A549 (cell line): Measurements from ENCODE around the gene NRM. TPM values are rescaled to one million over a fixed set of nuclear protein-coding genes. Genes with fewer than 3 reads are reported as not detected.

Experiments
- ATAC-seq, 2 experiments: fragments of 200-7000 bp in 1 of 2; fragments of >200 bp in 1 of 2; cut with Nextera tagmentation in 1 of 2; cut with Tn5 transposase in 1 of 2; 3 replicates each; pipeline versions ENCODE4 v1.8.0 to v1.9.1; 2018 to 2020; ENCODE audit warnings: mild to moderate bottlenecking in 1 of 2, moderate library complexity in 1 of 2
- CTCF ChIA-PET: fragments of 300-600 bp; sonication (Branson Sonifier 250); formaldehyde crosslinking; extraction: SDS; loops from one replicate; lab custom pipeline; 2021; ENCODE audit warnings: antibody characterized with exemption, inconsistent platforms; lab: Yijun Ruan, JAX
- POLR2A ChIA-PET: fragments of 350-600 bp; formaldehyde crosslinking; extraction: SDS; loops from one replicate; lab custom pipeline; 2021; ENCODE audit warnings: antibody characterized with exemption, inconsistent platforms; lab: Yijun Ruan, JAX
- DNase-seq, 2 experiments: peaks; one replicate each; pipeline versions ENCODE4 v3.0.0 to v3.0.0-alpha.2; 2011 to 2016; ENCODE audit warnings: low read depth in 1 of 2, low spot score in 1 of 2
- FAIRE-seq: peaks from 2 replicates; lab custom pipeline; 2011; peaks lifted over from hg19 to GRCh38; lab: Jason Lieb, UNC
- H3K27ac ChIP-seq, 2 experiments: fragments of >200 bp; sonication (Bioruptor Twin); formaldehyde crosslinking; 3 replicates each; pipeline ENCODE4 v1.5.1; 2016 to 2017
- H3K4me1 ChIP-seq: fragments of >200 bp; sonication (Bioruptor Twin); formaldehyde crosslinking; 3 replicates; pipeline ENCODE4 v1.6.1; 2016
- H3K4me2 ChIP-seq: fragments of >200 bp; sonication (Bioruptor Twin); formaldehyde crosslinking; 3 replicates; pipeline ENCODE4 v1.6.1; 2016
- H3K4me3 ChIP-seq: fragments of >200 bp; sonication (Bioruptor Twin); formaldehyde crosslinking; 3 replicates; pipeline ENCODE4 v1.5.1; 2016
- H3K9me3 ChIP-seq: fragments of >200 bp; sonication (Bioruptor Twin); formaldehyde crosslinking; 3 replicates; pipeline ENCODE4 v1.6.1; 2016
- ATOH8 ChIP-seq: fragments of 250-450 bp; sonication (Bioruptor Pico); IDR thresholded peaks from 2 replicates; pipeline ENCODE4 v1.5.0; 2020; ENCODE audit warnings: low read depth, mild to moderate bottlenecking, moderate library complexity
- CBX2 ChIP-seq: fragments of 200-600 bp; sonication (generic); IDR thresholded peaks from 2 replicates; pipeline ENCODE4 v1.6.1; 2016; ENCODE audit warnings: low read depth, mild to moderate bottlenecking, borderline replicate concordance
- CEBPB ChIP-seq, 2 experiments: fragments of >200 bp in 1 of 2; sonication (Bioruptor Twin) in 1 of 2; formaldehyde crosslinking in 1 of 2; IDR thresholded peaks; 2 replicates each; pipeline ENCODE4 v1.6.1; 2012 to 2016
- CHD4 ChIP-seq: fragments of 200-600 bp; sonication (generic); IDR thresholded peaks from 2 replicates; pipeline ENCODE4 v1.6.1; 2016; ENCODE audit warnings: antibody characterized with exemption, mild to moderate bottlenecking, borderline replicate concordance
- CTCF ChIP-seq: fragments of >200 bp; sonication (Bioruptor Twin); formaldehyde crosslinking; IDR thresholded peaks from 3 replicates; pipeline ENCODE4 v1.5.1; 2016
- EHMT2 ChIP-seq: fragments of 200-600 bp; sonication (generic); IDR thresholded peaks from 2 replicates; pipeline ENCODE4 v1.6.1; 2016; ENCODE audit warnings: antibody characterized with exemption, low read depth, mild to moderate bottlenecking, moderate library complexity
- EP300 ChIP-seq, 2 experiments: fragments of >200 bp; sonication (Bioruptor Twin); formaldehyde crosslinking; IDR thresholded peaks; 2 replicates in 1 of 2; 3 replicates in 1 of 2; pipeline ENCODE4 v1.6.1; 2016 to 2017
- FOSB ChIP-seq: fragments of 250-450 bp; sonication (Bioruptor Pico); IDR thresholded peaks from 2 replicates; pipeline ENCODE4 v1.5.0; 2020; ENCODE audit warnings: mild to moderate bottlenecking, moderate library complexity
- HDAC2 ChIP-seq: fragments of 200-600 bp; sonication (generic); IDR thresholded peaks from 2 replicates; pipeline ENCODE4 v1.6.1; 2016
- HES2 ChIP-seq: fragments of >200 bp; sonication (Bioruptor Twin); formaldehyde crosslinking; IDR thresholded peaks from 2 replicates; pipeline ENCODE4 v1.6.1; 2016
- HOXA7 ChIP-seq: fragments of 250-450 bp; sonication (Bioruptor Pico); IDR thresholded peaks from 2 replicates; pipeline ENCODE4 v1.5.0; 2020; ENCODE audit warnings: mild to moderate bottlenecking, moderate library complexity
- JUNB ChIP-seq: fragments of >200 bp; sonication (Bioruptor Twin); formaldehyde crosslinking; IDR thresholded peaks from 2 replicates; pipeline ENCODE4 v1.6.1; 2016
- KDM5A ChIP-seq: fragments of 200-600 bp; sonication (generic); IDR thresholded peaks from 2 replicates; pipeline ENCODE4 v1.6.1; 2016; ENCODE audit warnings: antibody characterized with exemption, mild to moderate bottlenecking
- MAX ChIP-seq: IDR thresholded peaks from 2 replicates; pipeline ENCODE4 v1.6.1; 2012
- NFE2L2 ChIP-seq: fragments of 150-350 bp; conservative IDR thresholded peaks from 2 replicates; pipeline ENCODE4 v1.6.1; 2014; ENCODE audit warnings: low read length
- NPAS2 ChIP-seq: fragments of 250-450 bp; sonication (Bioruptor Pico); IDR thresholded peaks from 2 replicates; pipeline ENCODE4 v1.8.0; 2022; ENCODE audit warnings: mild to moderate bottlenecking, moderate library complexity, borderline replicate concordance
- NR3C1 ChIP-seq: fragments of >200 bp; sonication (Bioruptor Twin); formaldehyde crosslinking; IDR thresholded peaks from 3 replicates; pipeline ENCODE4 v1.6.1; 2017
- PHF8 ChIP-seq: fragments of 200-600 bp; sonication (generic); IDR thresholded peaks from 2 replicates; pipeline ENCODE4 v1.6.1; 2016; ENCODE audit warnings: low read depth, mild to moderate bottlenecking, antibody characterized with exemption, moderate library complexity, borderline replicate concordance
- RARB ChIP-seq: fragments of 250-450 bp; sonication (Bioruptor Pico); IDR thresholded peaks from 2 replicates; pipeline ENCODE4 v1.8.0; 2021; ENCODE audit warnings: mild to moderate bottlenecking, moderate library complexity
- RCOR1 ChIP-seq: fragments of 150-350 bp; IDR thresholded peaks from 2 replicates; pipeline ENCODE4 v1.6.1; 2014; ENCODE audit warnings: antibody characterized with exemption, low read length, low read depth
- RNF2 ChIP-seq: fragments of 200-600 bp; sonication (generic); IDR thresholded peaks from 2 replicates; pipeline ENCODE4 v1.6.1; 2016; ENCODE audit warnings: low read depth, mild to moderate bottlenecking, antibody characterized with exemption, moderate library complexity, borderline replicate concordance
- WGBS: methylation state at CpG from one replicate; pipeline ENCODE4 v1.1.6; 2017; ENCODE audit errors: missing lambda C conversion rate; 5-methylcytosine and 5-hydroxymethylcytosine counted together
- polyA plus RNA-seq, 4 experiments: library from polyadenylated mRNA; depleted of rRNA in 3 of 4; stranded (reverse); fragments of >200 nt; fragmentation: RNase III in 1 of 4; extraction: RNeasy Plus Mini Kit Qiagen cat#74134 plus additional on column Dnase treatment in 1 of 4; gene quantifications; 2 replicates in 3 of 4; 3 replicates in 1 of 4; pipeline ENCODE4 v1.2.3, GENCODE V29; 2011 to 2017

NRM gene
- polyA plus RNA-seq, 2 of the 4 experiments (the other 2 are of a cell fraction): 11.3 to 13.0 TPM

- H3K4me1 ChIP-seq: peaks cover 37% of the 10 kb centered on the region
- no peaks in the 10 kb centered on the region for H3K9me3 ChIP-seq
- WGBS: 44% methylated on average over 5 of the region's 6 CpGs
- ChIA-PET POLR2A (interaction anchor here (0.5 to 1.9 kb wide), 5 partner anchors 10 to 111 kb away, joined by 3 to 7 read pairs (median 4); partner anchors contain the start of gene MDC1), CTCF (interaction anchor here (1.3 to 3.1 kb wide), 3 partner anchors 20 to 42 kb away, joined by 5 to 17 read pairs (median 5); no protein-coding TSS in a partner anchor)
- FAIRE-seq: no peak
- peak overlapping the region; percentile 71 to 82 for H3K27ac ChIP-seq
- TF ChIP-seq RARB (CRISPR knock-in tag) (no peak), MAX (peak; percentile 45; the same call in 1 of the 2 replicates), CEBPB (IDR thresholded peaks at IDR 0.05) (0 out of 4 replicates have a peak, but pooled peaks of 1 of the 2 experiments have one; percentile 8)
- no peak overlapping the region for H3K4me3 ChIP-seq
- peak overlapping the region; percentile 55 for H3K4me2 ChIP-seq
- peak; percentile 62 to 65; a peak in 5 of 6 replicates for ATAC-seq
- DNase-seq: peak in 1 of 2 experiments; percentile 47
These were observed 16.6 kb upstream of the NRM start for GRCh38 chr6:30707281-30707850.

- TF ChIP-seq RNF2: no peak
- ChIA-PET POLR2A (no interaction called here), CTCF (interaction anchor here (1.0 to 3.1 kb wide), 4 partner anchors 12 to 27 kb away, joined by 3 to 17 read pairs (median 8); partner anchors contain the start of gene MDC1)
- no peaks in the 10 kb centered on the region for H3K9me3 ChIP-seq
- DNase-seq (no peak), ATAC-seq (no peak), FAIRE-seq (no peak)
- H3K4me2 ChIP-seq: no peak overlapping the region
- H3K4me1 ChIP-seq: peaks cover 37% of the 10 kb centered on the region
- H3K4me3 ChIP-seq: no peak overlapping the region
- WGBS: 91% methylated on average over 4 of the region's 4 CpGs
- H3K27ac ChIP-seq: 0 out of 6 replicates have a peak overlapping the region, but pooled peaks of 1 of the 2 experiments have one; percentile 28
These were observed 14.8 kb upstream of the NRM start for GRCh38 chr6:30705620-30706019.

GRCh38 chr6:30703821-30704220, 13.0 kb upstream of the NRM start:
- no peak overlapping the region for H3K27ac ChIP-seq
- ChIA-PET POLR2A (interaction anchor here (0.7 kb wide), 1 partner anchor 16 kb away, joined by 3 read pairs; no protein-coding TSS in a partner anchor), CTCF (interaction anchor here (0.6 to 2.3 kb wide), 7 partner anchors 13 to 162 kb away, joined by 3 to 13 read pairs (median 3); partner anchors contain the start of genes DHX16 and MDC1)
- H3K4me2 ChIP-seq: no peak overlapping the region
- no peaks in the 10 kb centered on the region for H3K9me3 ChIP-seq
- DNase-seq (no peak), ATAC-seq (no peak), FAIRE-seq (no peak)
- H3K4me1 ChIP-seq: peaks cover 23% of the 10 kb centered on the region
- no peak overlapping the region for H3K4me3 ChIP-seq
- WGBS: 96% methylated on average over 2 of the region's 4 CpGs
- TF ChIP-seq NFE2L2 (no peak), PHF8 (no peak), CHD4 (no peak), RNF2 (no peak), HOXA7 (CRISPR knock-in tag) (no peak)
- TF ChIP-seq, all 56 proteins: peak for 0

- H3K4me3 ChIP-seq: no peak overlapping the region
- H3K4me2 ChIP-seq: no peak overlapping the region
- no peak overlapping the region for H3K27ac ChIP-seq
- no peak for ATAC-seq
- TF ChIP-seq EP300 (IDR thresholded peaks at IDR 0.05) (no peak), EHMT2 (no peak), KDM5A (no peak), JUNB (no peak), RCOR1 (no peak), ATOH8 (no peak), HDAC2 (no peak), HES2 (no peak), CBX2 (no peak), NR3C1 (no peak), FOSB (CRISPR knock-in tag) (no peak), CTCF (no peak), NPAS2 (CRISPR knock-in tag) (no peak), NFE2L2 (no peak)
- CTCF ChIA-PET: interaction anchor here (1.1 to 1.2 kb wide), 2 partner anchors 24 to 30 kb away, joined by 3 to 7 read pairs; partner anchors contain the start of gene DHX16
- POLR2A ChIA-PET: no interaction called here
- no peak for FAIRE-seq
- peaks cover 16% of the 10 kb centered on the region for H3K4me1 ChIP-seq
- DNase-seq: no peak
- H3K9me3 ChIP-seq: no peaks in the 10 kb centered on the region
- 97% methylated on average over 4 of the region's 10 CpGs for WGBS
These were observed 12.2 kb upstream of the NRM start for GRCh38 chr6:30703011-30703410.
